OCI-LY1 (cell line): ENCODE results near the gene WIPF2.

ENCODE experiments used
- H2AFZ ChIP-seq: fragments of 200-600 bp; sonication (generic), shearing (Covaris generic); 2 replicates; pipeline ENCODE4 v1.6.0; 2014; ENCODE audit warnings: antibody characterized with exemption, mild to moderate bottlenecking, low read length
- H3F3A ChIP-seq: fragments of 200-600 bp; sonication (generic), shearing (Covaris generic); 2 replicates; pipeline ENCODE4 v1.6.0; 2014; ENCODE audit warnings: mild to moderate bottlenecking, antibody characterized with exemption, low read length, moderate library complexity; ENCODE audit not compliant: insufficient read depth
- H3K27ac ChIP-seq: fragments of 200-600 bp; sonication (generic); 2 replicates; pipeline ENCODE4 v1.5.1; 2014; ENCODE audit warnings: low read length, mixed run types, mild to moderate bottlenecking, low read depth; ENCODE audit not compliant: poor library complexity, severe bottlenecking
- H3K27me3 ChIP-seq: fragments of 200-600 bp; sonication (generic); 2 replicates; pipeline ENCODE4 v1.6.0; 2014; ENCODE audit warnings: antibody characterized with exemption, mild to moderate bottlenecking, low read length, moderate library complexity; ENCODE audit not compliant: insufficient read depth
- H3K36me3 ChIP-seq: fragments of 200-600 bp; sonication (generic); 2 replicates; pipeline ENCODE4 v1.6.1; 2014; ENCODE audit warnings: mild to moderate bottlenecking, antibody characterized with exemption, low read length, moderate library complexity, mixed read lengths; ENCODE audit not compliant: insufficient read depth
- H3K4me1 ChIP-seq: fragments of 200-600 bp; sonication (generic); 2 replicates; pipeline ENCODE4 v1.5.1; 2014; ENCODE audit warnings: mild to moderate bottlenecking, low read length, moderate library complexity; ENCODE audit not compliant: insufficient read depth, severe bottlenecking
- H3K4me2 ChIP-seq: fragments of 200-600 bp; sonication (generic), shearing (Covaris generic); 2 replicates; pipeline ENCODE4 v1.6.1; 2014; ENCODE audit warnings: low read length
- H3K4me3 ChIP-seq: fragments of 200-600 bp; sonication (generic); 2 replicates; pipeline ENCODE4 v1.5.1; 2014; ENCODE audit warnings: low read length, low read depth, mild to moderate bottlenecking, mixed read lengths; ENCODE audit not compliant: poor library complexity, severe bottlenecking
- H3K79me2 ChIP-seq: fragments of 200-600 bp; shearing (Covaris generic); 2 replicates; pipeline ENCODE4 v1.6.1; 2016; ENCODE audit warnings: mixed run types, low read length, mixed read lengths; ENCODE audit not compliant: insufficient read depth
- H3K9ac ChIP-seq: fragments of 200-600 bp; sonication (generic), shearing (Covaris generic); 2 replicates; pipeline ENCODE4 v1.6.1; 2014; ENCODE audit warnings: mild to moderate bottlenecking, low read length, mixed read lengths
- H3K9me2 ChIP-seq: fragments of 200-600 bp; sonication (generic), shearing (Covaris generic); 2 replicates; pipeline ENCODE4 v1.6.1; 2014; ENCODE audit warnings: low read depth, mild to moderate bottlenecking, low read length, mixed read lengths
- H3K9me3 ChIP-seq: fragments of 200-600 bp; shearing (Covaris generic); 2 replicates; pipeline ENCODE4 v1.6.1; 2014; ENCODE audit warnings: low read length, mixed read lengths
- H4K20me1 ChIP-seq: fragments of 200-600 bp; sonication (generic), shearing (Covaris generic); 2 replicates; pipeline ENCODE4 v1.6.0; 2016; ENCODE audit warnings: mild to moderate bottlenecking, low read length; ENCODE audit not compliant: insufficient read depth
- EZH2 ChIP-seq: fragments of 200-600 bp; sonication (generic), shearing (Covaris generic); IDR thresholded peaks from 2 replicates; pipeline ENCODE4 v1.8.0; 2017; ENCODE audit warnings: borderline replicate concordance, mixed run types, mild to moderate bottlenecking, antibody characterized with exemption, low read length, moderate library complexity, mixed read lengths
- TF ChIP-seq, protein P1 (sequence below): fragments of 200-600 bp; sonication (generic), shearing (Covaris generic); IDR thresholded peaks from 2 replicates; pipeline ENCODE4 v1.5.1; 2017; ENCODE audit warnings: mild to moderate bottlenecking, antibody characterized with exemption, low read length, moderate library complexity, mixed read lengths

Gene WIPF2

DNA sequence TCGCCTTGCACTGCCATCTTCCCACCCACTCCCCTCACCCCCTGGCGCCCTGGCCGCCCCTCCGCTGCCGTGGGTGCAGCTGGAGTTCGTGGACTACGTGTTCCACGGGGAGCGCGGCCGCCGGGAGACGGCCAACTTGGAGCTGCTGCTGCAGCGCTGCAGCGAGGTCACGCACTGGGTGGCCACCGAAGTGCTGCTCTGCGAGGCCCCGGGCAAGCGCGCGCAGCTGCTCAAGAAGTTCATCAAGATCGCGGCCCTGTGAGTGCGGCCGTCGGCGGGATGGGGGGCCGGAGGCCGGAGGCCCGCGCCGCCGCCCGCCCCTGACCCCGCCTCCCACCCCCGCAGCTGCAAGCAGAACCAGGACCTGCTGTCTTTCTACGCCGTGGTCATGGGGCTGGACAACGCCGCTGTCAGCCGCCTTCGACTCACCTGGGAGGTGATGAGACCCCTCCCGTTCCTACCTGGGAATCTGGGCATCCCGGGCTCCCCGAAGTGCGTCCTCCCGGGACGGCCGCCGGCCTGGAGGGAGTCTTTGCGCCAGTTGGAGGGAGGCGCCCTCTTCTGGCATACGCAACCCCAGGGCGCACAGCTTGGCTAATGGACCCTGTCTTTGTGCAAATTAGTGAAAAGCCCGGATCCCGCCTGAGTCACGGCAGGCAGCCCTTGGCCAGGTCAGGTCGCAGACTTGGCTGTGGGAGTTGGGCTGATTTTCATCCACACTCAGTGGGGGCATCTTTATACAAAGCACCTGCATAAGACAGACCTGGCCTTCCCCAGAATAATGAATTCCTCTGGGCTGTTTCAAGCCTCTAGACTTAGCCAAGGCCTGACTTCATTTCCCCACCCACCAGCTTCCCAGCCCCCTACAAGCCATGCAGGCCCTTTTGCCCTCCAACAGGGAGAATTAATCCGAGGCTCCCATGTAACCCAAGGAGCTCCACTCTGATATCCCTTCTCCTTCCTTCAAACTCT, 27.6 kb upstream of the WIPF2 start:
- peaks cover 13% of the 10 kb centered on the region for H3K4me1 ChIP-seq
- no peaks in the 10 kb centered on the region for H3K27me3 ChIP-seq
- no peak overlapping the region for H3K27ac ChIP-seq
- no peaks in the 10 kb centered on the region for H3K79me2 ChIP-seq
- H3F3A ChIP-seq: no peaks in the 10 kb centered on the region
- TF ChIP-seq, protein P1, sequence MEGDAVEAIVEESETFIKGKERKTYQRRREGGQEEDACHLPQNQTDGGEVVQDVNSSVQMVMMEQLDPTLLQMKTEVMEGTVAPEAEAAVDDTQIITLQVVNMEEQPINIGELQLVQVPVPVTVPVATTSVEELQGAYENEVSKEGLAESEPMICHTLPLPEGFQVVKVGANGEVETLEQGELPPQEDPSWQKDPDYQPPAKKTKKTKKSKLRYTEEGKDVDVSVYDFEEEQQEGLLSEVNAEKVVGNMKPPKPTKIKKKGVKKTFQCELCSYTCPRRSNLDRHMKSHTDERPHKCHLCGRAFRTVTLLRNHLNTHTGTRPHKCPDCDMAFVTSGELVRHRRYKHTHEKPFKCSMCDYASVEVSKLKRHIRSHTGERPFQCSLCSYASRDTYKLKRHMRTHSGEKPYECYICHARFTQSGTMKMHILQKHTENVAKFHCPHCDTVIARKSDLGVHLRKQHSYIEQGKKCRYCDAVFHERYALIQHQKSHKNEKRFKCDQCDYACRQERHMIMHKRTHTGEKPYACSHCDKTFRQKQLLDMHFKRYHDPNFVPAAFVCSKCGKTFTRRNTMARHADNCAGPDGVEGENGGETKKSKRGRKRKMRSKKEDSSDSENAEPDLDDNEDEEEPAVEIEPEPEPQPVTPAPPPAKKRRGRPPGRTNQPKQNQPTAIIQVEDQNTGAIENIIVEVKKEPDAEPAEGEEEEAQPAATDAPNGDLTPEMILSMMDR: peak; percentile 92
- no peak for TF ChIP-seq EZH2
- H3K9me2 ChIP-seq: no peaks in the 10 kb centered on the region
- H3K4me3 ChIP-seq: peak overlapping the region; percentile 70
- no peak overlapping the region for H2AFZ ChIP-seq
- H3K4me2 ChIP-seq: peak overlapping the region; percentile 95
- no peaks in the 10 kb centered on the region for H3K9me3 ChIP-seq
- H4K20me1 ChIP-seq: no peaks in the 10 kb centered on the region
- no peaks in the 10 kb centered on the region for H3K36me3 ChIP-seq
- peak overlapping the region; percentile 71 for H3K9ac ChIP-seq

DNA sequence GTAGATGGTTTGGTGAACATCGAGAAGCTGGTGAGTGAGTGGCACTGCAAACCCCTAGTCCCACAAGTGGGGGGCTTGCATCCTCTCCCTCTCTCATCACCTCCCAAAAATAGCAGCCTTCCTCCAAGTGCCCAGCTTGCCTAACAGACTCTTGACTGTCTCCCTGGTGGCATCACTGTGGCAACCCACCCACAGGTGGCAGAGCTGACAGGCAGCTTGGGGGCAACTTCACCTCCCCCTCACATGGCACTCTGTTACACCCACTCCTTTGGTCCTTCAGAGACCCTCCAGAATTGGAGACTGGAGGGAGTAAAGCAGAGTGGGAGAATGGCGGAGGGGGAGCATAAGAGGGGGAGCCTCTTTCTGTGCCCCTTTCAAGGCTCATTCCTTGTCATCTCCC, 26.1 kb upstream of the WIPF2 start:
- Histone ChIP-seq H2AFZ (no peak overlapping the region), H3K4me1 (peaks cover 13% of the 10 kb centered on the region), H4K20me1 (no peaks in the 10 kb centered on the region), H3K9me2 (no peaks in the 10 kb centered on the region), H3K9ac (no peak overlapping the region), H3K4me2 (no peak overlapping the region), H3K79me2 (no peaks in the 10 kb centered on the region), H3K27ac (no peak overlapping the region), H3K27me3 (no peaks in the 10 kb centered on the region), H3K4me3 (no peak overlapping the region), H3K9me3 (no peaks in the 10 kb centered on the region), H3K36me3 (no peaks in the 10 kb centered on the region), H3F3A (no peaks in the 10 kb centered on the region)
- TF ChIP-seq, protein P1: no peak
- TF ChIP-seq EZH2: no peak

DNA sequence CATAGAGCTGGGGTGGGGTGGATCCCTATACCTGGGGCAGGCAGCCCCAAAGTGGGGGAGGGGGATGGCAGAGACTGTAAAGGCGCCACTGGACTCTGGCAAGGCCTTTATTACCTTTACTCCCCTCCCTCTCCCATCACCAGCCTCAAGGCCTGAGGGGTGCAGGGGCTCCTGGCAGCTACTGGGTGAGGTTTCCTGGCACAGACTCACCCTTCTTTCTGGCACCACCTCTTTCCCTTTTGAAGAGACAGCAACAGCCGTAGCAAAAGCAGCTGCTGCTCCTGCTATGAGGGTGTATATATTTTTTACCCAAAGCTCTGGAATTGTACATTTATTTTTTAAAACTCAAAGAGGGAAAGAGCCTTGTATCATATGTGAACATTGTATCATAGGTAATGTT, 24.3 kb upstream of the WIPF2 start:
- H4K20me1 ChIP-seq: no peaks in the 10 kb centered on the region

More for the DNA sequence above, 24.3 kb upstream of the WIPF2 start:
- no peaks in the 10 kb centered on the region for H3F3A ChIP-seq
- H3K9me2 ChIP-seq: no peaks in the 10 kb centered on the region
- no peaks in the 10 kb centered on the region for H3K27me3 ChIP-seq
- H3K4me3 ChIP-seq: no peak overlapping the region
- no peak overlapping the region for H3K9ac ChIP-seq
- H2AFZ ChIP-seq: no peak overlapping the region
- TF ChIP-seq, protein P1: no peak
- no peak for TF ChIP-seq EZH2
- no peaks in the 10 kb centered on the region for H3K9me3 ChIP-seq
- no peaks in the 10 kb centered on the region for H3K79me2 ChIP-seq
- no peak overlapping the region for H3K4me2 ChIP-seq
- peaks cover 13% of the 10 kb centered on the region for H3K4me1 ChIP-seq
- H3K27ac ChIP-seq: no peak overlapping the region
- no peaks in the 10 kb centered on the region; the same call in 1 of the 2 replicates for H3K36me3 ChIP-seq
